ENCODE data around the gene VAC14.

VAC14 gene

GRCh38 chr16:70689035-70689969, 111.7 kb downstream of the VAC14 start:
- no peak for DNase-seq

- no peak for DNase-seq
Measured at GRCh38 chr16:70688246-70688742, 112.7 kb downstream of the VAC14 start.

DNA sequence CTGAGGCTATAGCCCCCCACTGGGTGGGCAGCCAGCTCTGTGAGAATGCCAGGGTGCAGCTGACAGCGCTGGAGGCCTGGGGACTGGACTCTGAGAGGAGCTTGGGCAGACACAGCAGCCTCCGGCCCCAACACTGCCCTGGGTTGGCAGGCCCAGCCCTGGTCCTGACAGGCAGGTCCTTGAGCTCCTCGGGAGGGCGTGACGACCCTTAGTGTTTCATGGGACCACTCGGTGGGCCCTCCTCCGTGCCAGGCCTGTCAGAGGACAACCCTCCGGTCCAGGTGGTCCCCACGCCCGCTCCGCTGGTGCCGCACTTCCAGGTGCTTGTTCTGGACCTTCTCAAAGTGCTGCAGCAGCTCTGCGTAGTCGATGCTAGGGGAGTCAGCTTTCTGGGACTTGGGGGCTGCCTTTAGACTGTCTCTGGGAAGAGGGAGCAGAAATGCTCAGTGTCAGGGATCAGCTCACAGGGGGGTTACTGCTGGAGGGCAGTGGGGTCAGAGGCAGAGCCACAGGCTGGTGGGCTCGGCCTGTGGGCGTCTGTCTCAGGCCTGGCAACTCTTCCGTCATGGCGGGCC, 113.2 kb downstream of the VAC14 start:
- DNase-seq: no peak

DNA sequence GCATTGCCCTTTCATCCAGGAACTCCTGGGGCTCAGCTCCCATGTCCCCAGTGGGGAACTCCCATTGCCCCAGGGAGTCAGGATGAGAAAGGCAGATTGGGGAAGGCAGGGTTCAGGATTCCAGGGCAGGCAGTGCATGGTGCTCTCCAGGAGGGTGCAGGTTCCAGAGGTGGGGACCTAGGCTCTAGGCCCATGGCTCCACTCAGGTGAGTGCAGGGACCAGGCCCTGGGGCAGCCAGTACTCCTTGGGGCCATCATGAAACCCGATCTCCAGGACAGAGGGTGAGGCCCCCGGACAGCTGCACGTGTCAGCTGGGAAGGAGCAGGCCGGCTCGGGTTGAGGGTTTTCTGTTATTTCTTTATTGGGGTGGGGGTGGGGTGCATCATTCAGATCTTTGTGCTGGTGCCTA, 113.9 kb downstream of the VAC14 start:
- DNase-seq: no peak

- DNase-seq: no peak
Measured at GRCh38 chr16:70686376-70687101, 114.4 kb downstream of the VAC14 start.

GRCh38 chr16:70685938-70686375, 115.0 kb downstream of the VAC14 start, which contains the start of gene MTSS2:
Gene MTSS2, minus strand, starts transcription at chr16:70686053. Its CDS starts 262 bp downstream, at chr16:70685791.
- peak; percentile 17 to 50 for DNase-seq

GRCh38 chr16:70685061-70685937, 115.7 kb downstream of the VAC14 start:
- no peak for DNase-seq

DNA sequence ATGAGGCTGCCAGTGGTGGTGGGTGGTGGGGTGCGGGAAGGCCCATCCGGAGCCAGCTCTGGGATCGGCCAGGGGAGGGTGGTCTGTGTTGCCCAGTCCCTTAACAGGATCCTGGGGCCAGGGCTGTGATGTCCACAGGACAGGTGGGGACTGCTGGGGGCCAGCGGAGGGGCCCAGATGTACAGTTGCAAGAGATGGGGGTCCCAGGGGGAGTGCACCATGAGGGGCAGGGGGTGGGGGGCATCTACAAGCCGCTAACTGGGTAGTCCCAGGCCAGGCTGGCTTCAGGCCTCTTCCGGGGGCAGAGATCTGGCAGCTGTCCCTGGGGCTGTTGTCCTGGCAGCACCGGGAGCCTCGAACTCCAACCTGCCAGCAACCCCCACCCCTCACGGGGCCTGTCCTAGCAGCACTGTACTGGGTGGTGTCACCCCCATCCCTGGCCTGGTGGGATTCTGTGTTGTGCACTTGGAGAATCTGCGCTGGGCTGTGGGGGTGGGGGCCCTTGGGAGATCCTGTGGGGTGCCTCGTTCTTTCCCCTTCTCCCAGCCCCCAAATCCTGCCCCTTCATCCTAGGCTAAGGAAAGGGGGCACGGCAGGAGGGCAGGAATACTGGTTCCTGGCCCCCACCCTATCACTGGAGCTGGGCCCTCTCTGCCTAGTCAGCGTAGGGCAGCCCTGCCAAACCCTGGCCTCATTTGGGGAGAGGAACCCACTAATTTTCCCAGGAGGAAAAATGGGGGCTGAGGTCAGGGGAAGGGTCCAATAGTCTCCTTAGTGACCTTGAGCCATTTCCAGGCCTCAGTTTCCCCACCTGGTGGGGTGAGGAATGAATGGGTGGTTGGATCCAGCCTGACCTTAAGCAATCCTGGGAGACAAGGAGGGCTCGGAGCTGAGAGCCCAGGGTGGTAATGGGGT, 116.6 kb downstream of the VAC14 start:
- no peak for DNase-seq

GRCh38 chr16:70683146-70683944, 117.6 kb downstream of the VAC14 start:
- DNase-seq: no peak

GRCh38 chr16:70682239-70683145, 118.5 kb downstream of the VAC14 start:
- no peak for DNase-seq

DNA sequence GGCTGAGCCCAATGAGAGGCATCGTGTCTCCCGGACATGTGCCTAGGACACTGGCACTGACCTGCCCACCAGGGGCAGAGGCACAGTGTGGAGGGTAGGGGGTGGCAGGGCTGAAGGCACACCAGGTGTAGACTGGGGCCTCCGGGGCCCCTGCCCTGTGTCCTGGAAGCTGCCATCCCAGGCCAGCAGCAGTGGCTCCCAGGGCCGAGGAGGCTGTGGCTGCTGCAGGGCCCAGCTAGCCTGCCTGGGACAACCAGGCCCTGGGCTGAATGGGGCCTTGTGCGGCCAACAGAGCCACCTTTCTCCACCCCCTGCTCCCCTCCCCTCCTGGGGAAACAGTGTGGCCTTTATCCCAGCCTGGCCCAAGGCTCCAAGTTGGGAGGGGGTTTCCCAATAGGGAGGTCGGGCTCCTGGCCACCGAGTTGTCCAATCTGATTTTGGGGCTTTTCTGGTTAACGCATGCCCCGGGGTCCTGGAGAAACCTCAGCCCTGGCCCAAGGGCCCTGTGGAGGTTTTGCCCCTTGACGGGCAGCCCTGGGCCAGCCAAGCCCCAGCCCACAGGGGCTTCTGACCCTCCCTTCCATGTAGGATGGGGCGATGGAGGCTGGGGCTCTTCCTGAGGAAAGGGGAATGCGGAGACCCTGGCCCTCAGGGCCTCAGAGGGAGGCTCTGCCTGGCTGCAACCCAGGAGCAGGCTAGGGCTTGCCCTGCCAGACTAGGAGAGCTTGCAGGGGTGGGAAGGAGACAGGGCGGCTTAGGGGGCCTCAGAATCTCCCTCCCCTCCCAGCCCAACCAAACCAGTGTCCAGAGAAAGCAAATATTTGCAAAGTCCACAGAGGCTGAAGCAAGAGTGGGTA, 119.3 kb downstream of the VAC14 start:
- no peak for DNase-seq

DNA sequence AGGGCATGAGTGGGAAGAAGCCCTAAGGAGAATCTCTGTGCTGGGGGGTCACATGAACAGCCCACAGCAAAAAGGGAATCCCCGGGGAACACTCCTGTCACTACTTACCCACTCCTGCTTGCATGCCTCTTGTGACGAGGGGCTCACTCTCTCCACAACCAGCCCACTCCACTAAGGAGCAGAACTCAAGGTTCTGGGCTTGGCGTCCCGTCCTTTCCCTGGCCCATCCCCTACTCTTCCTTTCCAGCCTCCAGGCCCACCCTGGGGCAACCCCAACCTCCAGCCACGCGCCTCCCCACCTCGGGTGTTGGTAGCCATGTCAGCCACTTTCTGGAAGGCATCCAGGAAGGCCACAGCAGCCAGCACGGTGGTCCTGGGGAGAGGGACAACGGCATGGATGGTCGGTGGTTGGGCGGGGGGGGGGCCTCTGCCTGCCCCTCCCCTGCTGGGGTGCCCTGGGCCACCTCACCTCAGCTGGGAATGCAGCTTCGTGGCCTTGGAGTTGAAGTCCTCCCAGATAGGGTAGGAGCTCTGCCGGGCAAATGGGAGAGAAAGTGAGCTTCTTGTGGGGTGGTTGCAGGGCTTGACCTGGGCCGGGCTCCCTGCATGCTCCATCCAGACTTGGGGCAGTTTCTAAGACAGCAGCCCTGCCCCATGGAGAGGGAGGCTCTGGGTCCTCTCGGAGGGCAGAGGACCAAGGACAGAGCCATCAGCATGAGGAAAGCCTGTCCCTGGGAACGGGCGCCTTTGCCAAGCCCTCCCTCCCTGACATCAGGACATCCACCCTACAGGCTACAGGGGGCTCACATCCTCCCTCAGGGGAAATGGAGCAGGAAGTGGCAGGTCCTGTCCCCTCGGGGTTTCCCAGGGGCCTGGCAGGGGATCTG, 120.2 kb downstream of the VAC14 start:
- DNase-seq: no peak

DNA sequence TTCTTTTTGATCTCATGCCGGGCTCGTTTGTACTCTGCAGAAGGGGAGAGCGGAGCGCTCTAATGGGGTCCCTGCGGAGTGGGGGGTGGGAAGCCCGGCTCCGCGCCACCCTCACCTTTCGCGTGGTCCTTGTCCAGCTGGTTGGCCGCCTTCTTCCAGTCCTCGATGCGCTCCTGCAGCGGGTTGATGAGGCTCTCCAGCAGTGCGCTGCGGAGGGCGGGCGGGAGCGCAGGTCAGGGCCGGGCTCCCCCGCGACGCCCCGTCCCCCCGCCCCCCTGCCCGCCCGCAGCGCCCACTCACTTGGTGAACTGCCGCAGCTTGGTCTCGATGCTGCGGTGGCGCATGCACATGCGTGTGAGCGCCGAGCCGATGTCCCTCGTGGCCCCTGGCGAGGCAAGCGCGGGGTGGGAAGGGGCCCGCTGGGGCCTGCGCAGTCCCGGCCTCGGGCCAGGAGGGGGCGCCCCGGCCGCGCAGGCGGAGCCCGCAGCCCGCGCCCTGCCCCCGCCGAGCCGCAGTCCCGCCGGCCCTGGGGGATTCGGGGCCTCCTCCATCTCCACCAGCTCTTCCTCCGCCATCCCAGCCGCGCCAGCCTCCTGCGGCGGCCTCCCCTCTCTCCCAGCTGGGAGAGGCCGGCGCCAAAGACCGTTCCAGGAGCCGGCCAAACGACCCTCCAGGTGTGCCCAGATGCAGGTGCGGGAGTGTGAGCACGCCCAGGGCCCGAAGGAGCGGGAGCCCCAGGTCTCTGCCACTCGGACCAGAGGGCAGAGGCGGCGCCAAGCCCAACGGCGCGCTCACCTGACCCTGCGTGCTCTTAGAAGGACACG, 121.1 kb downstream of the VAC14 start:
- no peak for DNase-seq

DNA sequence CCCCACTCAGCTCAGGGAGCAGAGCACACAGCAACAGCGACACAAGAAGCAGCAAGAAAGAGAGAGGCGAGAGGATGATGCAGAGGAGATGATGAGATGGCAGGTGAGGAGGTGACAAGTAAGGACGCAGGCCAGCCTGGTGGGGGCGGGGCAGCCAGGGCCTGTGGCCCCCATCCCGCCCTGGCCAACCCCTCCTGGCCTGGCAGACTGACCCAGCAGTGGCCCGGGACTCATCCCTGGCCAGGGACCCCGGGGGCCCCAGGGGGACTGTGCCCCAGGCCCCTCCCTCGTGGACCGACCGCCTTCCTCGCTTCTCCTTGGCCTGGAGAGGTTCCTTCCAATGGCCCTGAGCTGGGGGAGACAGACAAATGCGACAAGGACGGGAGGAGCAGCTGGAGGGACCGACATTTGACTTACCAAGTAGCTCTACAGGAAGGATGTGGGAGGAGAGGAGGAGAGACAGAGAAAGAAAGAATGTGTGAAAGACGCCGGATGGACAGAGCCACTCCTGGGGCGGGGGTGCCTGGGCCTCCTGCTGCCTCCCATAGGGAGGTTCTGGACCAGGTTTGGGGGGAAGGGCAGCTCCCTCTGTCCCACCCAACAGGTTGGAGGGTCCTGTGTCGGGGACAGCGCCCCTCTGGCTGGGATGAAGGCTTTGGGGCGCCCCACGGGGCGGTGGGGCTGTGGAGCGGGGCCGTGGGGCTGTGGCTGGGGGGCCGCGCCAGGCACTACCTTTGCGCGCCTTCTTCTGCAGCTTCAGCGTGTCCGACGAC, 121.9 kb downstream of the VAC14 start:
- DNase-seq: no peak
